Mucosa of descending colon (tissue), 3 donors: ENCODE data around the gene C17orf107. TPM values are rescaled to one million over a fixed set of nuclear protein-coding genes. Genes with fewer than 3 reads are reported as not detected.

ENCODE experiments used
- ATAC-seq: fragments of 200-7000 bp; cut with Tn5 transposase; one replicate; pipeline ENCODE4 v1.9.1; 2020; ENCODE audit warnings: mild to moderate bottlenecking, moderate library complexity
- DNase-seq, 3 donors: peaks; one replicate each; pipeline ENCODE4 v3.0.0-alpha.2; 2020
- H3K36me3 ChIP-seq: fragments of 200-600 bp; one replicate; pipeline ENCODE4 v1.8.0; 2021; ENCODE audit warnings: low read depth, mild to moderate bottlenecking
- H3K4me1 ChIP-seq: fragments of 200-600 bp; one replicate; pipeline ENCODE4 v1.8.0; 2021; ENCODE audit warnings: low read depth, mild to moderate bottlenecking
- H3K4me3 ChIP-seq: fragments of 200-600 bp; one replicate; pipeline ENCODE4 v1.8.0; 2021; ENCODE audit warnings: mild to moderate bottlenecking
- H3K9me3 ChIP-seq: fragments of 200-600 bp; one replicate; pipeline ENCODE4 v1.8.0; 2021; ENCODE audit warnings: mild to moderate bottlenecking
- intact Hi-C, 2 donors: fragments of 100-400 bp; cut with DNase I in 1 of 2; cut with micrococcal nuclease in 1 of 2; formaldehyde crosslinking; loops; one replicate each; pipeline versions ENCODE4 v1.11.0 to v1.11.1; 2022; cut with DNase I, micrococcal nuclease
- total RNA-seq, 3 donors: library from RNA; stranded (reverse); fragmentation: NEBNext Ultra II Directional in 2 of 3; extraction: Animal tissue kit (Norgen Biotek cat#: 25700) in 2 of 3; gene quantifications; one replicate each; pipeline versions ENCODE4 v1.2.1 to v1.2.4, GENCODE V29; 2021 to 2023
- TF ChIP-seq, protein P1 (sequence below): fragments of 200-600 bp; IDR thresholded peaks from one replicate; pipeline ENCODE4 v1.8.0; 2022; ENCODE audit warnings: antibody characterized with exemption, mild to moderate bottlenecking
- donor health status: DM: no; HTN: no; CAD: no; lungs with moderate emphysema.
- donor health status: DM: no; HTN: no; CAD: no.
- donor health status: DM: no; HTN: yes; CAD: no.

The C17orf107 gene
- total RNA-seq, 3 donors from 2014 or later: 0.52 to 2.6 (median 0.80) TPM

DNA sequence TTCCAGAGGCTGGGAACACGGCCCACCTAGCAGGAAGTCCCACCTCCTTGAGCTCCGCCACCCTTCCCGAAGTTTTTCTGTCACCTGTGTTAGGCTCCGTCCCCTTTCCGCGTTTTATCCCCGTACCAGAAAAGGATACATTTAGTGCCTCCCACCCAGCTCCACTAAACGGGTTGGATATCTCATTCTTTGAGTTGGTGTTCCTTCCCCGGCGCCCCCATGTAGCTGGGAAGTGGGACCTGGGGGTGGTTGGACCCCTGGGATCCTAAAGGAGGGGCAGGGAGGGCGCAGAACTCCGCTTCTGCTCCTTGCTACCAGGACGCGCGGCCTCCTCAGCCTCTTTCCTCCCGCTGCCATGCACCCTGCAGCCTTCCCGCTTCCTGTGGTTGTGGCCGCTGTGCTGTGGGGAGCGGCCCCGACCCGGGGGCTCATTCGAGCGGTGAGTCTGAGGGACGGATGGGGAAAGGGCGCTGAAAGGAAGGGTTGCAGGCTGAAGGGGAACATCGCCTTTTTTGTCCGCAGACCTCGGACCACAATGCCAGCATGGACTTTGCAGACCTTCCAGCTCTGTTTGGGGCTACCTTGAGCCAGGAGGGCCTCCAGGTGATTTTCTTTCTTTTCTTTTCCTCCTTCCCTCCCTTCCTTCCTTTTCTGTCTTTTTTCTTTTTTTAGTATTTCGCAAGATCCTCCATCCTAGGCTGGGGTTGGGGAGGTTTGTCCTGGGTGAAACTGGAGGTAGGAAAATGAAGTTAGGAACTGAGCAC is 41.4 kb downstream of the C17orf107 start:
- Histone ChIP-seq H3K4me1 (peaks cover 34% of the 10 kb centered on the region), H3K4me3 (peak overlapping the region; percentile 77), H3K36me3 (no peaks in the 10 kb centered on the region), H3K9me3 (no peaks in the 10 kb centered on the region)
- ATAC-seq (peak; percentile 67), DNase-seq (peak; percentile 54 to 84 (median 72))
- TF ChIP-seq, protein P1, sequence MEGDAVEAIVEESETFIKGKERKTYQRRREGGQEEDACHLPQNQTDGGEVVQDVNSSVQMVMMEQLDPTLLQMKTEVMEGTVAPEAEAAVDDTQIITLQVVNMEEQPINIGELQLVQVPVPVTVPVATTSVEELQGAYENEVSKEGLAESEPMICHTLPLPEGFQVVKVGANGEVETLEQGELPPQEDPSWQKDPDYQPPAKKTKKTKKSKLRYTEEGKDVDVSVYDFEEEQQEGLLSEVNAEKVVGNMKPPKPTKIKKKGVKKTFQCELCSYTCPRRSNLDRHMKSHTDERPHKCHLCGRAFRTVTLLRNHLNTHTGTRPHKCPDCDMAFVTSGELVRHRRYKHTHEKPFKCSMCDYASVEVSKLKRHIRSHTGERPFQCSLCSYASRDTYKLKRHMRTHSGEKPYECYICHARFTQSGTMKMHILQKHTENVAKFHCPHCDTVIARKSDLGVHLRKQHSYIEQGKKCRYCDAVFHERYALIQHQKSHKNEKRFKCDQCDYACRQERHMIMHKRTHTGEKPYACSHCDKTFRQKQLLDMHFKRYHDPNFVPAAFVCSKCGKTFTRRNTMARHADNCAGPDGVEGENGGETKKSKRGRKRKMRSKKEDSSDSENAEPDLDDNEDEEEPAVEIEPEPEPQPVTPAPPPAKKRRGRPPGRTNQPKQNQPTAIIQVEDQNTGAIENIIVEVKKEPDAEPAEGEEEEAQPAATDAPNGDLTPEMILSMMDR: no peak
- intact Hi-C loops: no loop called here

DNA sequence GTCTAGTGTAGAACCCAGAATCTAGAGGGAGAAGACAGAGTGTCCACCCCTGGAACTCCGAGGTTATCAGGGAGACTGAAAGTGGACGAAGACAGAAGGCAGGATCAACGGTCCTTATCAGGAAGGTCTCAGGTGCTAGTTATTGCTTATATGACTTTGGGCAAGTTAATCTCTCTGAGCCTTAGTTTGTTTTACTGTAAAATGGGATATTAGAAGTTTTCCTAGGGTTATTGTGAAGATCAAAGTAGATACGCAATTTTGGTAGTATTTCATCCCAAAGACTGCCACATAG is 41.9 kb downstream of the C17orf107 start:
- Histone ChIP-seq H3K9me3 (no peaks in the 10 kb centered on the region), H3K36me3 (no peaks in the 10 kb centered on the region), H3K4me1 (peaks cover 38% of the 10 kb centered on the region), H3K4me3 (peak overlapping the region; percentile 77)
- TF ChIP-seq, protein P1: no peak
- ATAC-seq: no peak
- intact Hi-C loops: no loop called here
- no peak for DNase-seq

DNA sequence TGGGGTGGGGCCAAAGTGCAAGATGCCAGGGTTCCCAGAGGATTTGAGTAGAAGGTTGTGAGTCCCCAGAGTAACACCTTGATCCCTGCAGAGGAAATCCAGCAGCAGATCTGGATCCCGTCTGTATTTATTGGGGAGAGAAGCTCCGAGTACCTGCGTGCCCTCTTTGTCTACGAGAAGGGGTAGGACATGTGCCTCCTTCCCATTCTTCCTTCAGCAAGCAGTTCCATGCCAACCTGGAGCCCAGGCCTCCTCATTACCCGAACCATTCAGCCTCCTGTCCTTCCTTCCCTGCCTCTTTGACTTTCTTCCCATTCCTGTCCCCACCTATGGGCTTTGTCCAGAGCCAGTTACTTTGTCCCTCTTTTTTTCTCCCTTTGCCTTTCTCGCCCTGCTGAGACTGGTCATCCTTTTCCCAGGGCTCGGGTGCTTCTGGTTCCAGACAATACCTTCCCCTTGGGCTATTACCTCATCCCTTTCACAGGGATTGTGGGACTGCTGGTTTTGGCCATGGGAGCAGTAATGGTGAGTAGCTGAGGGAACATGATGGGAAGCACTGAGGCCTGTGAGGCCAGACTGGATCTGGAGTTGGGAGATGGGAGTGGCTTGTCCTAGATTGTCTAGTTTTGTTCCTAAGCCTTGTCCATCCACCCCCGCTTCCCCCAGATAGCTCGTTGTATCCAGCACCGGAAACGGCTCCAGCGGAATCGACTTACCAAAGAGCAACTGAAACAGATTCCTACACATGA is 43.6 kb downstream of the C17orf107 start:
- DNase-seq: no peak
- Histone ChIP-seq H3K36me3 (no peaks in the 10 kb centered on the region), H3K4me3 (no peak overlapping the region), H3K9me3 (no peaks in the 10 kb centered on the region), H3K4me1 (peaks cover 46% of the 10 kb centered on the region)
- intact Hi-C loops: no loop called here
- no peak for ATAC-seq
- TF ChIP-seq, protein P1: no peak

DNA sequence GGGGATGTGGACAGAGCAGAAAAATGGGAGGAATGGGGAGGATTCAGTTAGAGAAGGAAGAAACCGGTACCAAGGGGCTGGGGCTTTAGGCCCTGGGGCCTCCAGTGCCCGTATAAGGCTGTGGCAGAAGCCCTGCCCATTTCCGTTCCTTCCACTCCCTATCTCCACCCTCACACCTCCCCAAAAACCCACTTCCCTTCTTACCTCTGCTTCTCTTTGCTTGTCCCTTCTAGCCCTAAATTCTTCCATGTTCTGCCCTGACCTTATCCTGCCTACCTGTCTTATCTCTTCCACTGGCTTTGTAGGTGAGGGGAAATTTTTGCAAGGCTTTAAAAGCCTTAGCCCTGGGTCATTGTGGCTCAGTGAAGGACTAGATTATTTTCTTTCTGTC is 44.8 kb downstream of the C17orf107 start:
- intact Hi-C loops: no loop called here
- Histone ChIP-seq H3K4me3 (no peak overlapping the region), H3K36me3 (no peaks in the 10 kb centered on the region), H3K4me1 (peaks cover 37% of the 10 kb centered on the region), H3K9me3 (no peaks in the 10 kb centered on the region)
- DNase-seq (peak in 1 of 3 donors; percentile 68), ATAC-seq (no peak)
- TF ChIP-seq, protein P1: no peak

DNA sequence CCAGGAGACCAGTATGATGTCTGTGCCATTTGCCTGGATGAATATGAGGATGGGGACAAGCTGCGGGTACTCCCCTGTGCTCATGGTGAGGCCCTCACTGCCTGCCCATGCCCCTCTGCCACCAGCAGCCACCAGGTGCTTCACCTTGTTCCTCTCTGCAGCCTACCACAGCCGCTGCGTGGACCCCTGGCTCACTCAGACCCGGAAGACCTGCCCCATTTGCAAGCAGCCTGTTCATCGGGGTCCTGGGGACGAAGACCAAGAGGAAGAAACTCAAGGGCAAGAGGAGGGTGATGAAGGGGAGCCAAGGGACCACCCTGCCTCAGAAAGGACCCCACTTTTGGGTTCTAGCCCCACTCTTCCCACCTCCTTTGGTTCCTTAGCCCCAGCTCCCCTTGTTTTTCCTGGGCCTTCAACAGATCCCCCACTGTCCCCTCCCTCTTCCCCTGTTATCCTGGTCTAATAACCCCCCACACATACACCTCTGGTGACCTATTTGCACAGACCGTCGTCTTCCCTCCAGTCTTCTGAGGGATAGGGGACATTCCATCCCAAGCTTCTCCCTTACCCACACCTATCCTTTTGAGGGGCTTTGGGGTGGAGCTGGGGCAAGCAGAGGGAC is 45.3 kb downstream of the C17orf107 start:
- intact Hi-C loops: no loop called here
- Histone ChIP-seq H3K9me3 (no peaks in the 10 kb centered on the region), H3K4me1 (peaks cover 36% of the 10 kb centered on the region), H3K4me3 (no peak overlapping the region), H3K36me3 (no peaks in the 10 kb centered on the region)
- DNase-seq: peak in 1 of 3 donors; percentile 68
- no peak for ATAC-seq
- TF ChIP-seq, protein P1: no peak
